WI38 (cell line): ENCODE data around the gene SELENOT.

Experiments used
- H3K4me3 ChIP-seq: 2 replicates; pipeline ENCODE4 v1.5.1; 2011; ENCODE audit warnings: low read depth, mild to moderate bottlenecking, control low read depth, low read length
- CTCF ChIP-seq: IDR thresholded peaks from 2 replicates; pipeline ENCODE4 v1.5.1; 2012; ENCODE audit warnings: low read depth, mild to moderate bottlenecking, control low read depth, low read length

SELENOT gene

DNA sequence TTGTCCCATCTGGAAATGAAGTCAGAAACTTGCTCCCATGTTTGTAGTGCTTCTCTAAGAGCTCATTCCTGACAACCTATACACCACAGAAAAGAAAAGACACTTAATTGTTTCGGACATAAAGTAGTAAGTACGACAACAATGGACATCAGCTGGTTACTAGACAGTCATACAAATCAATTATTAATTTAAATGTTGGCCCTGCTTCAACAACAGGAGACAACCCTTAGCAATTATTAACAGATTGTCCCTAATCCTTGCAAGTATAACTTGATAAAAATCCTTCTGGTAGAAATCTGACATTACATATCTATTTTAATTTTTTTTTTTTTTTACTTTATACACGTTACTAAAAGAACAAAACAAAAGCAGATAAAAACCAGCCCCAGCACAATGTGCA, 70.8 kb downstream of the SELENOT start:
- no peak for TF ChIP-seq CTCF
- no peak overlapping the region for H3K4me3 ChIP-seq

DNA sequence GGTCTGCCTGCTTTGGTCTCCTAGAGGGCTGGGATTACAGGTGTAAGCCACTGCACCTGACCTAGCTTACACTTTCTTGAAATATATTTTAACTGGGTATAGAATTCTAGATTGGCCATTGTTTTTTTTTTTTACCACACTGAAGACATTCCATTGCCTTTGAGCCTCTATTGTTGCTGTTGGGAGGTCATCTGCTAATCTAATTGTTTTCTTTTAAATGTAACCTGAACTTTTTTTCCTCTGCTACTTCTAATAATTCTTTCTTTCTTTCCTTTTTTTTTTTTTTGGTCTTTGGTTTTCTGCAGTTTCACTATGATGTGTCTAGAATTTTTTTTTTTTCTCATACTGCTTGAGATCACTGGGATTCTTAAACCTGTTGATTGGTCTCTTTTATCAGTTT, 72.5 kb downstream of the SELENOT start:
- no peak for TF ChIP-seq CTCF

More for the DNA sequence above, 72.5 kb downstream of the SELENOT start:
- no peak overlapping the region for H3K4me3 ChIP-seq
